H9 (cell line): ENCODE results near the gene TMEM52B. TPM values are rescaled to one million over a fixed set of nuclear protein-coding genes. Genes with fewer than 3 reads are reported as not detected.

Experiments used
- DNase-seq: peaks from one replicate; pipeline ENCODE4 v3.0.0-alpha.2; 2017
- H2AFZ ChIP-seq: one replicate; pipeline ENCODE4 v1.6.1; 2013; ENCODE audit warnings: mild to moderate bottlenecking, low read length, control low read depth, moderate library complexity
- H2AK5ac ChIP-seq: 2 replicates; pipeline ENCODE4 v1.6.1; 2013; ENCODE audit warnings: low read length, control low read depth, mixed read lengths; ENCODE audit not compliant: insufficient read length
- H2BK120ac ChIP-seq: one replicate; pipeline ENCODE4 v1.6.1; 2013; ENCODE audit warnings: low read depth, mild to moderate bottlenecking, low read length, control low read depth, inconsistent platforms; ENCODE audit not compliant: poor library complexity, severe bottlenecking
- H2BK12ac ChIP-seq: 2 replicates; pipeline ENCODE4 v1.6.1; 2013; ENCODE audit warnings: low read length, control low read depth, mixed read lengths, low read depth; ENCODE audit not compliant: insufficient read length
- H2BK15ac ChIP-seq: 2 replicates; pipeline ENCODE4 v1.6.1; 2013; ENCODE audit warnings: low read depth, low read length, control low read depth
- H2BK20ac ChIP-seq: one replicate; pipeline ENCODE4 v1.6.1; 2013; ENCODE audit warnings: low read depth, mild to moderate bottlenecking, low read length, control low read depth, inconsistent platforms; ENCODE audit not compliant: poor library complexity, severe bottlenecking
- H2BK5ac ChIP-seq: 2 replicates; pipeline ENCODE4 v1.6.1; 2013; ENCODE audit warnings: low read length, control low read depth, mixed read lengths; ENCODE audit not compliant: insufficient read length
- H3K14ac ChIP-seq: 2 replicates; pipeline ENCODE4 v1.6.1; 2013; ENCODE audit warnings: low read length, control low read depth; ENCODE audit not compliant: insufficient read depth
- H3K18ac ChIP-seq: 2 replicates; pipeline ENCODE4 v1.6.1; 2013; ENCODE audit warnings: low read depth, mild to moderate bottlenecking, mixed read lengths, low read length, control low read depth; ENCODE audit not compliant: insufficient read length
- H3K23ac ChIP-seq: 2 replicates; pipeline ENCODE4 v1.6.1; 2013; ENCODE audit warnings: low read length, control low read depth, mixed read lengths, low read depth; ENCODE audit not compliant: insufficient read length
- H3K23me2 ChIP-seq: 2 replicates; pipeline ENCODE4 v1.6.1; 2013; ENCODE audit warnings: low read depth, mild to moderate bottlenecking, mixed read lengths, low read length, control low read depth; ENCODE audit not compliant: insufficient read length, poor library complexity, severe bottlenecking
- H3K27ac ChIP-seq: 2 replicates; pipeline ENCODE4 v1.5.1; 2013; ENCODE audit warnings: low read length, control low read depth, mixed read lengths, low read depth; ENCODE audit not compliant: insufficient read length
- H3K27me3 ChIP-seq: 2 replicates; pipeline ENCODE4 v1.6.1; 2013; ENCODE audit warnings: low read length, control low read depth, inconsistent platforms; ENCODE audit not compliant: insufficient read depth
- H3K4ac ChIP-seq: 2 replicates; pipeline ENCODE4 v1.6.1; 2013; ENCODE audit warnings: low read depth, mild to moderate bottlenecking, control low read depth, inconsistent platforms, low read length, moderate library complexity
- H3K4me1 ChIP-seq: 2 replicates; pipeline ENCODE4 v1.6.1; 2013; ENCODE audit warnings: low read length, control low read depth, inconsistent platforms; ENCODE audit not compliant: insufficient read depth
- H3K4me2 ChIP-seq: 2 replicates; pipeline ENCODE4 v1.6.1; 2013; ENCODE audit warnings: low read length, control low read depth, mixed read lengths; ENCODE audit not compliant: insufficient read length, insufficient read depth
- H3K56ac ChIP-seq: 2 replicates; pipeline ENCODE4 v1.6.1; 2013; ENCODE audit warnings: low read depth, mild to moderate bottlenecking, mixed read lengths, low read length, control low read depth; ENCODE audit not compliant: insufficient read length
- H3K79me1 ChIP-seq: 2 replicates; pipeline ENCODE4 v1.6.1; 2013; ENCODE audit warnings: low read depth, mild to moderate bottlenecking, moderate library complexity, low read length, control low read depth, inconsistent platforms; ENCODE audit not compliant: insufficient read depth, poor library complexity, severe bottlenecking
- H3K79me2 ChIP-seq: 2 replicates; pipeline ENCODE4 v1.6.1; 2013; ENCODE audit warnings: low read length, control low read depth, inconsistent platforms; ENCODE audit not compliant: insufficient read depth
- H3K9ac ChIP-seq: 2 replicates; pipeline ENCODE4 v1.6.1; 2013; ENCODE audit warnings: low read length, control low read depth, mixed read lengths; ENCODE audit not compliant: insufficient read length; ENCODE audit errors: extremely low read depth
- H3K9me3 ChIP-seq: one replicate; pipeline ENCODE4 v1.6.1; 2013; ENCODE audit warnings: low read depth, low read length, inconsistent platforms; ENCODE audit not compliant: control insufficient read depth
- H3T11ph ChIP-seq: one replicate; pipeline ENCODE4 v1.6.1; 2013; ENCODE audit warnings: mild to moderate bottlenecking, low read length, control low read depth, inconsistent platforms
- H4K20me1 ChIP-seq: one replicate; pipeline ENCODE4 v1.6.1; 2013; ENCODE audit not compliant: control insufficient read depth, insufficient read length, insufficient read depth
- H4K5ac ChIP-seq: 2 replicates; pipeline ENCODE4 v1.6.1; 2013; ENCODE audit warnings: low read depth, mild to moderate bottlenecking, mixed read lengths, low read length, control low read depth; ENCODE audit not compliant: insufficient read length
- H4K8ac ChIP-seq: replicated peaks from 2 replicates; pipeline ENCODE4 v1.6.1; 2013; ENCODE audit warnings: low read length, control low read depth, mixed read lengths, low read depth; ENCODE audit not compliant: insufficient read length
- H4K91ac ChIP-seq: 2 replicates; pipeline ENCODE4 v1.6.1; 2013; ENCODE audit warnings: low read depth, mild to moderate bottlenecking, moderate library complexity, mixed read lengths, low read length, control low read depth; ENCODE audit not compliant: insufficient read length
- H3K27ac Mint-ChIP-seq, 3 experiments: 2 replicates in 2 of 3; 3 replicates in 1 of 3; pipeline ENCODE4 v1.8.0; 2020 to 2021; ENCODE audit warnings: mixed read lengths in 3 of 3, mild to moderate bottlenecking in 1 of 3, moderate library complexity in 1 of 3
- H3K27me3 Mint-ChIP-seq: 2 replicates; pipeline ENCODE4 v1.8.0; 2021; ENCODE audit warnings: low read depth, mild to moderate bottlenecking, moderate library complexity, mixed read lengths
- H3K36me3 Mint-ChIP-seq, 3 experiments: 2 replicates in 2 of 3; 3 replicates in 1 of 3; pipeline ENCODE4 v1.8.0; 2020 to 2021; ENCODE audit warnings: low read depth in 3 of 3, mixed read lengths in 3 of 3; ENCODE audit not compliant: insufficient read depth in 1 of 3
- H3K4me1 Mint-ChIP-seq, 2 experiments: 2 replicates each; pipeline ENCODE4 v1.8.0; 2020; ENCODE audit warnings: mixed read lengths in 2 of 2
- H3K4me3 Mint-ChIP-seq, 2 experiments: 2 replicates in 1 of 2; 3 replicates in 1 of 2; pipeline ENCODE4 v1.8.0; 2020 to 2021; ENCODE audit warnings: mild to moderate bottlenecking in 2 of 2, mixed read lengths in 2 of 2, moderate library complexity in 1 of 2
- H3K9me3 Mint-ChIP-seq, 2 experiments: 2 replicates in 1 of 2; 3 replicates in 1 of 2; pipeline ENCODE4 v1.8.0; 2020; ENCODE audit warnings: mild to moderate bottlenecking in 2 of 2, mixed read lengths in 2 of 2, moderate library complexity in 1 of 2
- WGBS: extraction: QIAGEN DNeasy Blood & Tissue Kit; methylation state at CpG from one replicate; pipeline ENCODE4 v1.1.7; 2013; ENCODE audit warnings: missing lambda C conversion rate, low lambda C conversion rate, mixed read lengths; ENCODE audit not compliant: insufficient read length; ENCODE audit errors: extremely low coverage; 5-methylcytosine and 5-hydroxymethylcytosine counted together
- total RNA-seq: library from RNA; stranded (reverse); gene quantifications from 2 replicates; pipeline ENCODE4 v1.2.1, GENCODE V29; 2021
- TF ChIP-seq, protein P1 (sequence below): fragments of 200-600 bp; sonication (generic); conservative IDR thresholded peaks from 3 replicates; pipeline ENCODE4 v1.8.0; 2021; ENCODE audit warnings: antibody characterized with exemption, mild to moderate bottlenecking

Gene TMEM52B
- total RNA-seq, 1 experiment from 2014 or later = not detected

DNA sequence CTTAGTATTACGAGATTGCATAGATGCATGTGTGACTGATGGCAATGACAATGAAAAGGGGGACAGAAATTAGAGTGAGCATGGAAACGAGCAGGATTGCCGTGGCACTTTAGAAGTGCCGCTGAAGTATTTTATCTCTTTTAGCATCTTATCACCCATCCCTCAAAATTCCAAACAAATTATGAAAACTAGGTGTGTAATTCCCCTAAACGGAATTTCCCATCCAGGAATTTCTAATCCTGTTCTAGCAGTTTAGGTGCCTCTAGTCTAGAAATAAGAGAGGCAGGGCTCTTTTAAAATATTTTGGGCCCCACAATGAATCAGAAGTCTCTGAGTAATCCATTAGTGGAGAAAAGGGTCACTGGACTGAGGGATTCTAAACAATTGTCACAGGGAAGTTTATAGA is 947 bp downstream of the TMEM52B start:
- no peak overlapping the region for H4K91ac ChIP-seq
- no CpG with 5 or more reads among the region's 5 CpGs for WGBS
- H3K27me3 ChIP-seq = no peaks in the 10 kb centered on the region
- H3K14ac ChIP-seq = no peak overlapping the region
- no peak overlapping the region for H3K4me3 Mint-ChIP-seq
- no peaks in the 10 kb centered on the region for H3K79me1 ChIP-seq
- H3K9me3 Mint-ChIP-seq = no peaks in the 10 kb centered on the region
- H3K23me2 ChIP-seq = no peaks in the 10 kb centered on the region
- H3K27me3 Mint-ChIP-seq = no peaks in the 10 kb centered on the region
- no peak overlapping the region for H3K9ac ChIP-seq
- no peak overlapping the region for H2BK15ac ChIP-seq
- H4K20me1 ChIP-seq = no peaks in the 10 kb centered on the region
- H2BK20ac ChIP-seq = no peak overlapping the region
- no peak overlapping the region for H4K5ac ChIP-seq
- H3K4me1 ChIP-seq = no peaks in the 10 kb centered on the region
- H3K36me3 Mint-ChIP-seq = no peaks in the 10 kb centered on the region
- no peak overlapping the region for H3K4ac ChIP-seq
- no peak overlapping the region for H3K23ac ChIP-seq
- no peaks in the 10 kb centered on the region for H3K9me3 ChIP-seq
- H3K79me2 ChIP-seq = no peaks in the 10 kb centered on the region
- H3K56ac ChIP-seq = no peak overlapping the region
- no peak overlapping the region for H3T11ph ChIP-seq
- H4K8ac ChIP-seq = no peak overlapping the region
- H3K27ac Mint-ChIP-seq = no peak overlapping the region
- no peak overlapping the region for H2AFZ ChIP-seq
- H3K18ac ChIP-seq = no peak overlapping the region
- DNase-seq = no peak
- no peak overlapping the region for H2BK120ac ChIP-seq
- no peak overlapping the region for H3K4me2 ChIP-seq
- no peak overlapping the region for H2BK12ac ChIP-seq
- TF ChIP-seq, protein P1, sequence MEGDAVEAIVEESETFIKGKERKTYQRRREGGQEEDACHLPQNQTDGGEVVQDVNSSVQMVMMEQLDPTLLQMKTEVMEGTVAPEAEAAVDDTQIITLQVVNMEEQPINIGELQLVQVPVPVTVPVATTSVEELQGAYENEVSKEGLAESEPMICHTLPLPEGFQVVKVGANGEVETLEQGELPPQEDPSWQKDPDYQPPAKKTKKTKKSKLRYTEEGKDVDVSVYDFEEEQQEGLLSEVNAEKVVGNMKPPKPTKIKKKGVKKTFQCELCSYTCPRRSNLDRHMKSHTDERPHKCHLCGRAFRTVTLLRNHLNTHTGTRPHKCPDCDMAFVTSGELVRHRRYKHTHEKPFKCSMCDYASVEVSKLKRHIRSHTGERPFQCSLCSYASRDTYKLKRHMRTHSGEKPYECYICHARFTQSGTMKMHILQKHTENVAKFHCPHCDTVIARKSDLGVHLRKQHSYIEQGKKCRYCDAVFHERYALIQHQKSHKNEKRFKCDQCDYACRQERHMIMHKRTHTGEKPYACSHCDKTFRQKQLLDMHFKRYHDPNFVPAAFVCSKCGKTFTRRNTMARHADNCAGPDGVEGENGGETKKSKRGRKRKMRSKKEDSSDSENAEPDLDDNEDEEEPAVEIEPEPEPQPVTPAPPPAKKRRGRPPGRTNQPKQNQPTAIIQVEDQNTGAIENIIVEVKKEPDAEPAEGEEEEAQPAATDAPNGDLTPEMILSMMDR = no peak
- peaks cover 5 to 6% of the 10 kb centered on the region in 2 experiments for H3K4me1 Mint-ChIP-seq
- H3K27ac ChIP-seq = no peak overlapping the region
- no peak overlapping the region for H2AK5ac ChIP-seq
- H2BK5ac ChIP-seq = no peak overlapping the region
